H1 (cell line): ENCODE results near the gene OSCP1. TPM values are rescaled to one million over a fixed set of nuclear protein-coding genes. Genes with fewer than 3 reads are reported as not detected.
A peak's percentile ranks its signal among the peaks of the same experiment; 100 is the strongest.

Experiments
- BACH1 ChIP-seq: IDR thresholded peaks from 2 replicates; pipeline ENCODE4 v1.6.1; 2012; ENCODE audit warnings: low read length, improper control_type of control experiment
- CHD2 ChIP-seq: IDR thresholded peaks from 2 replicates; pipeline ENCODE4 v1.6.1; 2012; ENCODE audit warnings: low read length, improper control_type of control experiment
- EP300 ChIP-seq, 2 experiments: IDR thresholded peaks; 1 replicate in 1 of 2; 2 replicates in 1 of 2; pipeline ENCODE4 v1.6.1; 2011 to 2012; ENCODE audit warnings: low read depth in 2 of 2, low read length in 2 of 2, mild to moderate bottlenecking in 2 of 2, borderline replicate concordance in 1 of 2, inconsistent platforms in 1 of 2, moderate library complexity in 1 of 2
- FOSL1 ChIP-seq: IDR thresholded peaks from 2 replicates; pipeline ENCODE4 v1.6.1; 2011; ENCODE audit warnings: mild to moderate bottlenecking, low read depth, low read length, moderate library complexity; ENCODE audit not compliant: insufficient read depth
- GABPA ChIP-seq: IDR thresholded peaks from 2 replicates; pipeline ENCODE4 v1.6.1; 2011; ENCODE audit warnings: mild to moderate bottlenecking, low read length, moderate library complexity, borderline replicate concordance; ENCODE audit not compliant: insufficient read depth
- JUN ChIP-seq: IDR thresholded peaks from 2 replicates; pipeline ENCODE4 v1.6.1; 2011; ENCODE audit warnings: low read depth, mild to moderate bottlenecking, improper control_type of control experiment, low read length
- KDM1A ChIP-seq: fragments of 200-600, 300-600 bp; sonication (generic); IDR thresholded peaks from 2 replicates; pipeline ENCODE4 v1.7.1; 2016; ENCODE audit warnings: mild to moderate bottlenecking, low read length, borderline replicate concordance
- KDM5A ChIP-seq: fragments of 200-600 bp; IDR thresholded peaks from 2 replicates; pipeline ENCODE4 v1.7.1; 2012; ENCODE audit warnings: mild to moderate bottlenecking, low read length, inconsistent platforms, mixed read lengths
- MAFK ChIP-seq: IDR thresholded peaks from 2 replicates; pipeline ENCODE4 v1.6.1; 2012; ENCODE audit warnings: low read depth, mild to moderate bottlenecking, improper control_type of control experiment, low read length
- RNF2 ChIP-seq: fragments of 200-900, 300-1000 bp; sonication (generic); IDR thresholded peaks from 2 replicates; pipeline ENCODE4 v1.7.1; 2016; ENCODE audit warnings: borderline replicate concordance, low read depth, mild to moderate bottlenecking, antibody characterized with exemption, low read length; ENCODE audit not compliant: poor library complexity, severe bottlenecking; ENCODE audit errors: missing control alignments
- SIRT6 ChIP-seq: IDR thresholded peaks from one replicate; pipeline ENCODE4 v1.7.1; 2012; ENCODE audit warnings: low read length, inconsistent platforms
- SP1 ChIP-seq: IDR thresholded peaks from 2 replicates; pipeline ENCODE4 v1.6.1; 2011; ENCODE audit warnings: low read depth, low read length
- SUZ12 ChIP-seq: fragments of 200-600 bp; sonication (generic); IDR thresholded peaks from 2 replicates; pipeline ENCODE4 v1.6.1; 2012; ENCODE audit warnings: mild to moderate bottlenecking, inconsistent platforms, low read length, moderate library complexity, mixed read lengths
- TAF1 ChIP-seq: IDR thresholded peaks from 2 replicates; pipeline ENCODE4 v1.6.1; 2011; ENCODE audit warnings: mild to moderate bottlenecking, low read depth, low read length
- TCF12 ChIP-seq: IDR thresholded peaks from 2 replicates; pipeline ENCODE4 v1.6.1; 2011; ENCODE audit warnings: low read depth, mild to moderate bottlenecking, low read length
- ZNF274 ChIP-seq: IDR thresholded peaks from 2 replicates; pipeline ENCODE4 v1.7.0; 2012; ENCODE audit warnings: low read length, borderline replicate concordance; ENCODE audit errors: extremely low read depth
- polyA plus RNA-seq, 7 experiments: library from polyadenylated mRNA; depleted of rRNA in 3 of 7; stranded (reverse) in 5 of 7; unstranded in 2 of 7; fragments of >200 nt in 5 of 7; fragments of 200-250 nt in 2 of 7; gene quantifications; 1 replicate in 5 of 7; 2 replicates in 1 of 7; 4 replicates in 1 of 7; pipeline versions ENCODE4 v1.2.1 to v1.2.3, GENCODE V29; 2011 to 2013; ENCODE audit warnings: missing spikeins in 2 of 7, mixed read lengths in 2 of 7
- total RNA-seq: library from RNA; stranded (reverse); fragmentation: NEBNext Ultra II Directional; extraction: Animal tissue kit (Norgen Biotek cat#: 25700); gene quantifications from 2 replicates; pipeline ENCODE4 v1.2.1, GENCODE V29; 2021

Gene OSCP1
- total and polyA plus RNA-seq, 2 of the 8 experiments (the other 6 are each of a cell fraction or from before 2014, with no cell fraction given) = 1.8 to 3.3 TPM

DNA sequence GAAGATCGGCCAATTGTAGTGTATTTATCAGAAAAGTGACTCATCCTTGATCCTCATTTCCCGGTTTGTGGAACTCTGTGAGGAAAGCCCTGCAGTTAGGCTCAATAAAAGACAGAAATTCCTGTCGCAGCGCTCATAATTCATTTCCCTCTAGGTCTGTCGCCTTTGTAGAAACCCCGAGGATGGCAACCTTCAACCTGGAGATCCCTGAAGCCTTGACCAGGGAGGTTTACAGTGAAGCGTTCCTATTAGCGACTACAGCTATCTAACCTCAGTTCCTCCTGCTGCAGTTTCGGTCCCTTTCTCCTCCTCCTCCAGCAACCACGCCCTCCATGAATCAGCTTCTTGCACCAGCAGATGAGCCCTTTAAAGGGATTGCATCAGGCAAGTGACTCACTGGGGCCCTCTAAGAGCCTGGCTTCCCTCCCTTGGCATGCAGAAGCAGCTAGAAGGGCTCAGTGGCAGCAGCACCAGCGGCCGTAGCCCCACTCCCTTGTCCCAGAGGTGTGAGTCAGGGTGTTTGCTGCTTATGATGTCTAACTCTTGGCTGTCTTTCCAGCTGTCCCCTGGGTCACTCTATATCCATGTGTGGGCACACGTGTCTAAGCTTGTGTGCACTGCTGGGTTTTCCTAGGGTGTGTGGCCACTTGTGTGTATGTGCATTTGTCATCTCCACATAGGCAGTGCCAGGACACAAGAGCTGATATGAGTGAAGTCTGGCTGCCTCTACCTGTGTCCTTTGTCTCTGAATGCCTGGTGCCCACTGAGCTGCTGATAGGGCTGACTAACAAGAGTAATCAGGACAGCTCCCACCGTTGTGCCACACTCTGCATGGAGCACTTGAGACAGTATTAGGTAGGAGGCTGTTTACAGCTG, 63.7 kb downstream of the OSCP1 start (continued):
- TF ChIP-seq MAFK (peak; percentile 77; the same call in 1 of the 2 replicates), CHD2 (0 out of 2 replicates have a peak, but pooled peaks have one; percentile 13), TAF1 (peak; percentile 98), SIRT6 (no peak), GABPA (no peak), KDM5A (no peak), BACH1 (0 out of 2 replicates have a peak, but pooled peaks have one; percentile 46), KDM1A (peak; percentile 55; the same call in 1 of the 2 replicates), RNF2 (no peak), FOSL1 (no peak), JUN (peak; percentile 81; the same call in 1 of the 2 replicates), TCF12 (no peak), SUZ12 (no peak), SP1 (peak; percentile 54), EP300 (IDR thresholded peaks at IDR 0.05; ENCODE audit: borderline replicate concordance in 1 of 2, low read depth in 2 of 2, low read length in 2 of 2) (peak in 1 of 2 experiments; percentile 93; a peak in 1 of 3 replicates), ZNF274 (no peak)
